22Rv1 (cell line): Measurements from ENCODE around the gene NMNAT2.

Experiments
- ZFX ChIP-seq: fragments of 450-650 bp; IDR thresholded peaks from 2 replicates; pipeline ENCODE4 v1.6.1; 2017; ENCODE audit warnings: antibody characterized with exemption, borderline replicate concordance
- TF ChIP-seq, protein P1 (sequence below): fragments of 450-650 bp; IDR thresholded peaks from 2 replicates; pipeline ENCODE4 v1.5.1; 2017; ENCODE audit warnings: mild to moderate bottlenecking

DNA sequence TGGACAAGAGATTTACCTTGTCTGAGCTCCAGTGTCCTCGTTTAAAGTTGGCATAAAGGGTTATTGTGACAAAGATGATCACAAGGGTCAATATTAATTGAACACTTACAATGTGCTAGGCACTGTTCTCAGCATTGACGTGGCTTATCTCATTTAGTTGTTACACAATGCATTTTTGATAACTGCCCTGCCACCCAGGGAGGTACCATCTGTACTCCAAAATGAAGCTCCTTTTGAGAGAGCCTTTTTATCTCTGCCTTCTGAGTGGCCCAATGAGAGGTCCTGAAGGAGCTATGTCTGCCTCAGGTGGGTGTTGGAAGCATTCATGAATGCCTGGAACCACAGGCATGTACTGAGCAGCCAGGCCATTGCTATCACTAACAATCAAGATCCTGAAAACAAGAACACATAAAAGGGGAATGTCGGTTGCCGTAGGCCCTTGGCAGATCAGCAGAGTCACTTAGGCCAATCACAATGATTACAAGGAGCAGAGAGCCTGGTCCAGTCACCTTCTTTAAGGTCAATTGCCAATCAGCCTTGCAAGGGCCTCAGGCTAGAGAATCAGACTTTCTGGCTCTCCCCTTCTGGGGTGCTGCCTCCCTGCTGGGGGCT, 78.5 kb downstream of the NMNAT2 start:
- TF ChIP-seq, protein P1, sequence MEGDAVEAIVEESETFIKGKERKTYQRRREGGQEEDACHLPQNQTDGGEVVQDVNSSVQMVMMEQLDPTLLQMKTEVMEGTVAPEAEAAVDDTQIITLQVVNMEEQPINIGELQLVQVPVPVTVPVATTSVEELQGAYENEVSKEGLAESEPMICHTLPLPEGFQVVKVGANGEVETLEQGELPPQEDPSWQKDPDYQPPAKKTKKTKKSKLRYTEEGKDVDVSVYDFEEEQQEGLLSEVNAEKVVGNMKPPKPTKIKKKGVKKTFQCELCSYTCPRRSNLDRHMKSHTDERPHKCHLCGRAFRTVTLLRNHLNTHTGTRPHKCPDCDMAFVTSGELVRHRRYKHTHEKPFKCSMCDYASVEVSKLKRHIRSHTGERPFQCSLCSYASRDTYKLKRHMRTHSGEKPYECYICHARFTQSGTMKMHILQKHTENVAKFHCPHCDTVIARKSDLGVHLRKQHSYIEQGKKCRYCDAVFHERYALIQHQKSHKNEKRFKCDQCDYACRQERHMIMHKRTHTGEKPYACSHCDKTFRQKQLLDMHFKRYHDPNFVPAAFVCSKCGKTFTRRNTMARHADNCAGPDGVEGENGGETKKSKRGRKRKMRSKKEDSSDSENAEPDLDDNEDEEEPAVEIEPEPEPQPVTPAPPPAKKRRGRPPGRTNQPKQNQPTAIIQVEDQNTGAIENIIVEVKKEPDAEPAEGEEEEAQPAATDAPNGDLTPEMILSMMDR: no peak
- TF ChIP-seq ZFX: no peak
